AG08396 (cell line): ENCODE results near the gene CACYBP.
"Not testable (repeated sequence)": the region's sequence is repeated elsewhere in the genome, so short reads cannot be mapped to it uniquely, and the experiment has no call there.

Experiments
- DNase-seq: peaks from one replicate; pipeline ENCODE4 v3.0.0; 2012; ENCODE audit warnings: low spot score, mixed read lengths

CACYBP gene

GRCh38 chr1:175009532-175009931, 9.8 kb downstream of the CACYBP start:
- DNase-seq, result no peak

- no peak for DNase-seq
Observed at GRCh38 chr1:175013445-175013844, 13.7 kb downstream of the CACYBP start.

GRCh38 chr1:175015243-175015642, 15.5 kb downstream of the CACYBP start:
- DNase-seq, result peak; percentile 52

GRCh38 chr1:175019524-175019923, 19.8 kb downstream of the CACYBP start:
- DNase-seq, result no peak

- peak; percentile 95 for DNase-seq
Observed at GRCh38 chr1:175023043-175023921, 23.5 kb downstream of the CACYBP start, which contains the start of gene MRPS14. Gene MRPS14 (minus strand): TSS chr1:175023425. CDS start chr1:175023408, 17 bp downstream.

GRCh38 chr1:175023922-175024242, 24.1 kb downstream of the CACYBP start:
- not testable (repeated sequence) for DNase-seq

DNA sequence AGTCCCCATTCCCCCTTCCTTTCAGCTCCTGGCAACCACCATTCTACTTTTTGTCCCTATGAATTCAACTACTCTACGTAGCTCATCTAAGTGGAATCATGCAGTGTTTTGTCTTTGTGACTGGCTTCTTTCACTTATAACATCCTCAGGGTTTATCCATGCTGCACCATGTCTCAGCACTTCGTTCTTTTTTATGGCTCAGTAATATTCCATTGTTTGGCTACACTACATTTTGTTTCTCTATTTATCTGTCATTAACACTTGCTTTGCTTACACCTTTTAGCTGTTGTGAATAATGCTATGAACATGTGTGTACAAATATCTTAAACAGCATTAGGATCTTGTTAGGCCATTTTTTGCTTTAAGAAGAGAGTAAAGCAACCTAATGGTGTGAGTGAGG, 25.0 kb downstream of the CACYBP start:
- DNase-seq, result no peak

- no peak for DNase-seq
Observed at GRCh38 chr1:175033953-175034352, 34.2 kb downstream of the CACYBP start.

DNA sequence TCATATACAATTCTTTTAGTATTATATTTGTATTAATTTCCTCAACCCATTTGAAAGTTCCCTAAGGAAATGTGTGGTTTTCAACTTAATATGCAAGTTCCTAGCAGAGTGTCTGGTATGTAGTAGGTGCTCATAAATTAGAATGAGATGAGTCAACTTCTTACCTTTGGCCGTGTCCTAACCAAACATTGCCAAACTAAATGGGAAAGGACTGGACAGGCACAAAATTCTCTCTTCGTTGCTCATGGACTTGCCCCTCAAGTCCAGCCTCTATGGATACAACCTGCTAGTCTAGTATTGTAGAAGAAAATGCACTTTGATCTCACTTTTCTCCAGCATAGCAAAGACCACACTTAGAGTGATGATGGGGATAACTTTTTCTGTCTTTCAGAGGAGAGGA, 35.0 kb downstream of the CACYBP start:
- DNase-seq, result no peak

GRCh38 chr1:175035865-175036264, 36.1 kb downstream of the CACYBP start:
- DNase-seq, result no peak

GRCh38 chr1:175036476-175036875, 36.7 kb downstream of the CACYBP start:
- no peak for DNase-seq

- DNase-seq, result no peak
Observed at GRCh38 chr1:175037416-175037815, 37.7 kb downstream of the CACYBP start.

DNA sequence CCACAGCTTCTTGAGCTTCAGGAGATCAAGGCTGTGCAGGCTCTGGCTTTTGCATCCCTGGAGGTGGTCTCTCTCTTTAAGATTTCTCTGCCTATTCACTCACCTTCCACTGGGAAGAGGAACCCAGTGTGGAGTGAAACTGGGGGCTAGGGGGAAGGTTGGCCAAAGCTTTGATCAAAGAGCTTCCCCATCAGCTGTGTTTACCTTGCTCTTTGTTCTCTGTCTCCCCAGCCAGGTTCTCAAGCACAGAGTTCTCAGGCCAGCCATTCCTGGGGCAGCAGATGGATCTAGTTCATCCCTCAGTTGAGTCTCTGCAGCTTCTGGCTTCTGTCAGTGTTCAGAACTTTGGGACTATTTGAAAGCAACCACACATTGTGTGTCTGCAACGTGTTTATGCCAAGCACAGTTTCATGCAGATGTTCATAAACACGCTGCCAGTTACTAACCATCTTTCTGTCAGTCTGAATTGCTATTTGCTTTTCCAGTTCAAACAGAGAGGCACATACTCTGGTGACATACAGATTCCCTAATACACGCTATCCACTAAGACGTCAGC, 40.7 kb downstream of the CACYBP start:
- DNase-seq, result no peak

DNA sequence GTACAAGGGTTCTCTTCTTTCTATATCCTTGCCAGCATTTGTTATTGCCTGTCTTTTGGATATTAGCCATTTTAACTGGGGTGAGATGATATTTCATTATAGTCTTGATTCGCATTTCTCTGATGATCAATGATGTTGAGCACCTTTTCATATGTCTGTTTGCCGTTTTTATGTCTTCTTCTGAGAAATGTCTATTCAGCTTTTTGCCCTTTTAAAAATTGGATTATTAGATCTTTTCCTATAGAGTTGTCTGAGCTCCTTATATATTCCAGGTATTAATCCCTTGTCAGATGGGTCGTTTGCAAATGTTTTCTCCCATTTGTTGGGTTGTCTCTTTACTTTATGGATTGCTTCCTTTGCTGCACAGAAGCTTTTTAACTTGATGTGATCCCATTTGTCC, 42.9 kb downstream of the CACYBP start:
- DNase-seq, result no peak

DNA sequence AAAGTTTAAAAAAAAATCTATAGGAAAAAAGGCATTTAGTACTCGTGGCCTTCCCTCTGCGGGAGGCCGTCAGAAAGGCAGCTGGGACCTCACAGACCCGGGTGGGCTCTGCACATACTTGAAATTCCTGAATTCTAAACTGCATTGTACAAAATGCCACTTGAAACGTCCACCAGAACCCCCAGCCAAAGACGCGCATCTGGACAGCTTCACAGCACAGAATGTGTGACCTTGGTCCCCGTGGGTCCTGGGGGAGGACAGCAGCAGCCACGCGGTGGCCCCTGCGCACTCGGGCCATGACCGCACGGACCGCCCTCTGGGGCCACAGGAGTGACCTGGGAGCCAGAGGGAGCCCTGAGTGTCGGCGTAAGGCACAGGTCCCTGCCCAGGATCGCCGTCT, 44.1 kb downstream of the CACYBP start:
- DNase-seq, result no peak

GRCh38 chr1:175044591-175044990, 44.8 kb downstream of the CACYBP start:
- DNase-seq, result not testable (repeated sequence)

DNA sequence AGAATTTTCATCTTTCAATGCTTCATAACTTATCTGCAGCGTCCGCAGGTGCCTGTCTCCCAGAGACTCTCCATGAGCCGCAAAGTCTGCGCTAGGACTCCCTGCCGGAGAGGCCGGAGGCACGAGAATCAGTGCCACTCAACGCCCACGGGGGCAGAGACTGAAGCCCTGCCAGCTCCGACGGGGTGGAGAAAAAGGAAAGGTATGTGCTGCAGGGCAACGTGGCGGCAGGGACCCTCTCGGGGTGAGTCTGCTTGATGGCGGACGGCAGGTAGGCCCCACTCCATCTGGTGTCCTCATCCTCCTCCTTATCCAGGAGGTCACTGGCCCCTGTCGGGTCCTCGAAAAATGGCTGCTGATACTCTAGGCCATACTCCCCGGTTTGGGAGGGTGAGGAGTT, 45.4 kb downstream of the CACYBP start:
- no peak for DNase-seq

DNA sequence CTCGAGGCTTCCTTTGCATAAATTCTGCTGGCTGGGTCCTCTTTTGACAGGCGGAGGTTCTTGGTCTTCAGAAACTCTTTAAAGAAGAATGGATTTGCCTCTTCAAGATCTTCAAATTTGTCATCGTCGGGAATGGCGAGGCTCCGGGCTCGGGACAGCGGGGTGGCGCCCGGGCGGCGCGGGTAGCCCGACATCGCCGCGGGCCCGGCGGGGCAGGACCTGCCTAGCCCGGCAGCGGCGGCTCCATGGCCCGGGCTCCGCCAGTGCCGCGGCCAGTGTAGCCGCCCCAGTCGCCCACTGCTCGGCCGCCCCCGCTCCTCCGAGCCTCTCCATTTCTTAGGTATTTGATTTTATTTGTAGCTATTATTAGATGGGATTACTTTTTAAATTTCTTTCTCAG, 45.8 kb downstream of the CACYBP start:
- no peak for DNase-seq

GRCh38 chr1:175050992-175051391, 51.2 kb downstream of the CACYBP start:
- DNase-seq, result no peak

GRCh38 chr1:175054736-175055135, 55.0 kb downstream of the CACYBP start:
- DNase-seq, result no peak
